Choroid plexus epithelial cell (primary cell): ENCODE data around the gene MYMX.
"Not testable (repeated sequence)": the region's sequence is repeated elsewhere in the genome, so short reads cannot be mapped to it uniquely, and the experiment has no call there.

Source experiments
- DNase-seq: peaks from one replicate; pipeline ENCODE4 v3.0.0-alpha.2; 2010; ENCODE audit warnings: low read depth
- H3K4me3 ChIP-seq: 2 replicates; pipeline ENCODE4 v1.5.1; 2011; ENCODE audit warnings: low read depth, mild to moderate bottlenecking, control low read depth, low read length, moderate library complexity
- CTCF ChIP-seq: conservative IDR thresholded peaks from 2 replicates; pipeline ENCODE4 v1.5.1; 2011; ENCODE audit warnings: low read depth, mild to moderate bottlenecking, control low read depth, inconsistent platforms, low read length, moderate library complexity

Gene MYMX

GRCh38 chr6:44180406-44180805, 36.3 kb upstream of the MYMX start:
- TF ChIP-seq CTCF, result no peak
- no peak overlapping the region for H3K4me3 ChIP-seq

DNA sequence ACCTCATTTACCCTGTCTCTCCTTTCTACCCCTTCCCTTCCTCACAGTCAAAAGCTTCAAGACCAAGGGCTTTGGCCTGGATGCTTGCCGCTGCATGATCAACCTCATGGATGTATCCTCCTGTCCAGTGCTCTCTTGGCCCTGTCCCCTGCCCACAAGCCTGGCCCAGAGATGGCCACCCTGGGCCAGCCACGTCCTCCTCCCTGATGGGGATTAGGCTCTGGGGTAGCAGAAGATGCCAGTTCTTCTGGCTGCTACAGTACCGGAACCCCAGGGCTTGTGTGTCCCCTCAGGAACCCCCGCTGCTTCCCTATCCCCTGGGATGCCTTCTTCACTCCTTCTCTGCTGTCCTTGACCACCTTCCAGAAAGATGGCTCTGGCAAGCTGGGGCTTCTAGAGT, 35.8 kb upstream of the MYMX start:
- DNase-seq, result no peak
- TF ChIP-seq CTCF, result no peak
- H3K4me3 ChIP-seq, result no peak overlapping the region

More at GRCh38 chr6:44180406-44180805, 36.3 kb upstream of the MYMX start:
- DNase-seq, result no peak

DNA sequence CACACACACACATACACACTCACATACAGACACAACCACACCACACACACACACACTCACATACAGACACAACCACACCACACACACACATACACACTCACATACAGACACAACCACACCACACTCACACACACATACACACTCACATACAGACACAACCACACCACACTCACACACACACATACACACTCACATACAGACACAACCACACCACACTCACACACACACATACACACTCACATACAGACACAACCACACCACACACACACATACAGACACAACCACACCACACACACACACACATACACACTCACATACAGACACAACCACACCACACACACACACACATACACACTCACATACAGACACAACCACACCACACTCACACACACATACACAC, 34.9 kb upstream of the MYMX start:
- not testable (repeated sequence) for H3K4me3 ChIP-seq, DNase-seq

GRCh38 chr6:44182911-44183390, 33.8 kb upstream of the MYMX start:
- TF ChIP-seq CTCF, result no peak
- no peak overlapping the region for H3K4me3 ChIP-seq
- no peak for DNase-seq

DNA sequence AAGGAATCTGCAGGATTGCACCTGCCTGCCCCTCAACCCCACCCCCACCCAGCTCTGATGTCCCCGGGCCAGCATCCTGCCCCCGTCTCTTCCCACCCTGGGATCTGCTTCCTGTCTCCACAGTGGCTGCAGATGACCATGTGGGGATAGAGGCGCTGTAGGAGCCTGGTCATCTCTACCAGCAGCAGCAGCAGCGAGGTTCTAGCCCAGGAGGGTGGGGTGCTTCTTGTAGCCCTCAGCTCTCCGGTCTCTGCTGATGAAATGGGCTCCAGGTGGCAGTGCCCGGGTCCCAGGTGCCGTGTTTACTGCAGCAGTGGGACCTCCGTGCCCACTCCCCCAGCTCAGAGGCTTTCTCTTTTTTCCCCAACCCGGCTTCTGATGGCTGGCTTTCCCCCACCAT, 32.9 kb upstream of the MYMX start:
- TF ChIP-seq CTCF, result no peak
- DNase-seq, result no peak
- H3K4me3 ChIP-seq, result no peak overlapping the region

DNA sequence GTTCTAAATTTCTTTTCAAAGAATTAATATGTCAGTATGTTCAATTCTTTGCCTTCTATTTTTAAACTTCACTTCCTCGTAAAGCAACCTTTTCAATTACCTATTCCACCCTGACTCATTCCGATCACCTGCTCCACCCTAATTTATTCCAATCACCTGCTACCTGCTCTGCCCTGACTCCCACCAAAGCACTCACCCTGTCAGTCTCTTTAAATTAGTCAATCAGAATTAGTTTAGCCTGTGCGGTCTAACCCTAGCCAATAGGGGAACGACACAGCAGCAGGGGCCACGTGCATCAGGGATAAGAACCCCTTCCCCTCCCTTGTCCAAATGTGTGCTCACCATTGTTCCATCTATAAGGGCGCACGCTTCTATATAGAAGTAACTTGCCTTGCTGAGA, 31.4 kb upstream of the MYMX start:
- H3K4me3 ChIP-seq, DNase-seq: not testable (repeated sequence)

- no peak for DNase-seq
- no peak overlapping the region for H3K4me3 ChIP-seq
- TF ChIP-seq CTCF, result no peak
Measured at GRCh38 chr6:44185953-44186634, 30.6 kb upstream of the MYMX start.

GRCh38 chr6:44186635-44187025, 30.1 kb upstream of the MYMX start:
- TF ChIP-seq CTCF, result no peak

More at GRCh38 chr6:44186635-44187025, 30.1 kb upstream of the MYMX start:
- H3K4me3 ChIP-seq, result no peak overlapping the region
- no peak for DNase-seq
